ENCODE measurements around the gene LMO3.

Gene LMO3

GRCh38 chr12:16606117-16606200 lies at the start of gene LMO3:
TSS of gene LMO3 (minus strand) at chr12:16606162. CDS start at chr12:16600860, 5,302 bp downstream.
- no peak for TF ChIP-seq CTCF (IDR thresholded peaks at IDR 0.05; ENCODE audit: low read depth, low read length)
- peak within 1 kb of the TSS; percentile 60 for H3K4me3 ChIP-seq (ENCODE audit: low read depth, low read length)

- no peak overlapping the region for H3K4me3 ChIP-seq (ENCODE audit: low read depth, low read length)
- no peak for TF ChIP-seq CTCF (IDR thresholded peaks at IDR 0.05; ENCODE audit: low read depth, low read length)
These were observed 30.6 kb upstream of the LMO3 start for GRCh38 chr12:16636435-16637055.

GRCh38 chr12:16634786-16635185 lies 28.8 kb upstream of the LMO3 start:
- no peak for TF ChIP-seq CTCF (IDR thresholded peaks at IDR 0.05; ENCODE audit: low read depth, low read length)
- H3K4me3 ChIP-seq (ENCODE audit: low read depth, low read length) = no peak overlapping the region

- TF ChIP-seq CTCF (IDR thresholded peaks at IDR 0.05; ENCODE audit: low read depth, low read length) = no peak
These were observed 21.0 kb upstream of the LMO3 start for GRCh38 chr12:16626991-16627390.

GRCh38 chr12:16622338-16622737 lies 16.4 kb upstream of the LMO3 start:
- no peak overlapping the region for H3K4me3 ChIP-seq (ENCODE audit: low read depth, low read length)
- TF ChIP-seq CTCF (IDR thresholded peaks at IDR 0.05; ENCODE audit: low read depth, low read length) = no peak

More at GRCh38 chr12:16626991-16627390, 21.0 kb upstream of the LMO3 start:
- no peak overlapping the region for H3K4me3 ChIP-seq (ENCODE audit: low read depth, low read length)

GRCh38 chr12:16619537-16619936 lies 13.6 kb upstream of the LMO3 start:
- no peak for TF ChIP-seq CTCF (IDR thresholded peaks at IDR 0.05; ENCODE audit: low read depth, low read length)
- no peak overlapping the region for H3K4me3 ChIP-seq (ENCODE audit: low read depth, low read length)

GRCh38 chr12:16618256-16618655 lies 12.3 kb upstream of the LMO3 start:
- TF ChIP-seq CTCF (IDR thresholded peaks at IDR 0.05; ENCODE audit: low read depth, low read length) = no peak
- no peak overlapping the region for H3K4me3 ChIP-seq (ENCODE audit: low read depth, low read length)

Measured in WI38 (cell line).